HG03469 (cell line): ENCODE results near the gene ZNF367.
"Not testable (repeated sequence)": the region's sequence is repeated elsewhere in the genome, so short reads cannot be mapped to it uniquely, and the experiment has no call there.

Experiments used
- ATAC-seq: cut with Tn5 transposase; IDR thresholded peaks from one replicate; pipeline ENCODE4 v1.9.1; 2021; ENCODE audit warnings: mild to moderate bottlenecking, moderate library complexity, moderate number of reproducible peaks; ENCODE audit not compliant: unreplicated experiment

Gene ZNF367

DNA sequence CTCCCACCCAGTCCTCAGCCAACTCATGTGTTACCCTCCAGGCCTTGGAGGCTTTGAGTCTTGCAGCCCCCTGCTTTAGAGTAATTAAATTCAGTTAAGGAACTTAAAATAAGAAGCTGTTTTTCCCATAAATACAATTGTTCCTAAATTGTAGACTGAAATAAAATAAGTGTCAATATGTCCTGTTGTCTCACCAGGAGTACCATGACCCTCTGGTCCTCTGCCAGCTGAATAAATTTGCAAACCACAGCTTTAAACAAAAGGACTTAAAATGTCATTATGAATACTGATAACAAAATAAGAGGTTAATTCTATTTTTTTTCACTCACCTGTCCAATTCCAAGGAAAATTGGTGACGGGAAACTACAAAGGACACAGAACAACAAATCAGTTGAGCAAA is 50.2 kb downstream of the ZNF367 start:
- no peak for ATAC-seq

DNA sequence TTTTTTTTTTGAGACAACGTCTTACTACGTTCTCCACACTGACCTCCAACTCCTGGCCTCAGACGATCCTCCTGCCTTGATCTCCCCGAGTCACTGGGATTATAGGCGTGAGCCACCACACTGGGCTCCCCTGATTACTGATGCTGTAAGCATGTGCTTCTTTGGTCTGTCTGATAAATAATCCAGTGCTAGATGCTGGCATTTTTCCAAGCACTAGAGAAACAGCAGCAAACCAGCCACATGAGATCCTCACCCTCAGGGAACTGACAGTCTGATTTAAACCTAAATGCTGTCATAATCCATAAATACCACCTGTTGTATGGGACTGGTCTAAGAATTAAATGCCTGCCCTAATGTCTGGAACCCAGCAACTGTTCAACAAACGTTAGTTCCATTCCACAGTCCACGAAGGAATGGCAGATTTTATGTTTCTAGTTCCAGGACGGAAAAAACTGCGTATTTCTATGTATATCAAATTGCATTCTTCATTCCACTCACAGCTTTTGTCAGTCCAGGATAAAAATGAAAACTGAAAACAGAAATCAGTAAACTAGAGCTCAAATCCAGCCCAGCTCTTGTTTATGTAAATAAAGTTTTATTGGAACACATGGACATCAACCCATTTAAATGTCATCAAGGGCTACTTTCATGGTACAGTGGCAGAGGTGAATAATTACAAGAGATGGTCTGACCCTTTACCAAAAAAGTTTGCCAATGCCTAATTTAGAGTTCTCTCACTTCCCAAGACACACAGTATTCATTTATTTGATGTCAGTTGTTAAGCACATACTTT is 54.8 kb downstream of the ZNF367 start:
- ATAC-seq, result no peak

DNA sequence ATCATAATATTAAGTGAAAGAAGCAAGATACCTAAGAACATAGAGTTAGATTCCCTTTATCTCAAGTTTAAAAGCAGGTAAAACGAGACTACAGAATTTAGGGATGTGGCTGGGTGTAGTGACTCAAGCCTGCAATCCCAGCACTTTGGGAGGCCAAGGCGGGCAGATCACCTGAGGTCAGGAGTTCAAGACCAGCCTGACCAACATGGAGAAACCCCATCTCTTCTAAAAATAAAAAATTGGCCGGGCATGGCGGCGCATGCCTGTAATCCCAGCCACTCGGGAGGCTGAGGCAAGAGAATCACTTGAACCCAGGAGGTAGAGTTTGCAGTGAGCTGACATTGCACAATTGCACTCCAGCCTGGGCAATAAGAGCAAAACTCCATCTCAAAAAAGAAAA is 56.1 kb downstream of the ZNF367 start:
- ATAC-seq, result not testable (repeated sequence)

DNA sequence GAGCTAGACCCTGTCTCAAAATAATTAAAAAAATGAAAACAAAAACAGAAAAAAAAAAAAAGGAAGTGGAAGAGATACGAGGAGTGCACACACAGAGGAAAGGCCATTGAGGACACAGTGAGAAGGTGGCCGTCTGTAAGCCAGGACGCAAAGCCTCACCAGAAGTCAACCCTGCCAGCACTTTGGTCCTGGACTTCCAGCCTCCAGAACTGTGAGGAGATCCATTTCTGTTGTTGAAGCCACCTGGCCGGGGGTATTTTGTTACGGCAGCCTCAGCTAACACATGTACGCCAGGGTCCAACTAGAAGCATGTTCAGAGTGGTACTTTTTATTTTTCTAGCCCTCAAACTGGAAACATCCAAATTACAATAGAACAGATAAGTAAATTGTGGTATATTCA is 56.5 kb downstream of the ZNF367 start:
- ATAC-seq, result no peak

DNA sequence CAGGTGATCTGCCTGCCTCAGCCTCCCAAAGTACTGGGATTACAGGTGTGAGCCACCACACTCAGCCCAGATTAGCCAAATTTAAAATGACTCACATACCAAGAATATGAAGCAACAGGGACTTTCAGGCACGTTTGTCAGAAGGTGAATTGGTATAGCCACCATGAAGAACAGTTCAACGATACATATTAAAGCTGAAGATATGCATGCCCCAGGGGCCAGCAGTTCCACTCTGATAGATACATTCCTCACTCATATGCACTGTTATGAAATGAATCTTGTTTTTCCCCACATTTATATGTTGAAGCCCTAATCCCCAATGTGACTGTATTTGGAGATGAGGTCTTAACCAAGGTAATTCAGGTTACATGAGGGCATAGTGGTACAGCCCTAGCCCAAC is 57.2 kb downstream of the ZNF367 start:
- no peak for ATAC-seq

DNA sequence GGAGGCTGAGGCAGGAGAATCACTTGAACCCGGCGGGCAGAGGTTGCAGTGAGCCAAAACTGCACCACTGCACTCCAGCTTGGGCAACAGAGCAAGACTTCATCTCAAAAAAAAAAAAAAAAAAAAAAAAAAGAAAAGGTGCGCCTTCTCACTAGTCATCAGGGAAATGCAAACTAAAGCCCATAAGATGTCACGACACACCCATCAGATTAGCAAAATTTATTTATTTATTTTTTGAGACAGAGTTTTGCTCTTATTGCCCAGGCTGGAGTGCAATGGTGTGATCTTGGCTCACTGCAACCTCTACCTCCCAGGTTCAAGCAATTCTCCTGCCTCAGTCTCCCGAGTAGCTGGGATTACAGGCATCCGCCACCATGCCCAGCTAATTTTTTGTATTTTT is 57.6 kb downstream of the ZNF367 start:
- not testable (repeated sequence) for ATAC-seq

DNA sequence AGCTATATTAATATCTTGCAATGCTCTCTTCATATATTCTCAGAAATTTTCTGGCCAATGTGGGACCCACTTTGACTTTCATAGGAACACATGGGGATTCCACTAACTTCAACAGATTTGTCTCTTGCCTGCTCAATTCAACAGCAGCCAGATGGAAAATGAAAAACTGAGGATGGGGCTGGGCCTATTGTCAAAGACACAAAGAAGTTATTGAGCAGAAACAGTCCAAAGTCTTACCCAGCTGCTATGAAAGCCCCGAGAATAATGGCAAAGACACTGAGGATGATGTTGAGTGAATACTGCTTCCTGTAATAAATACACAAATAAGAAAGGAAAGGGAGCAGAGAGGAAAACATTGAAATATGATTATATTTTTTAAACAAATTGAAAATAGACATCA is 67.3 kb downstream of the ZNF367 start:
- ATAC-seq, result no peak

DNA sequence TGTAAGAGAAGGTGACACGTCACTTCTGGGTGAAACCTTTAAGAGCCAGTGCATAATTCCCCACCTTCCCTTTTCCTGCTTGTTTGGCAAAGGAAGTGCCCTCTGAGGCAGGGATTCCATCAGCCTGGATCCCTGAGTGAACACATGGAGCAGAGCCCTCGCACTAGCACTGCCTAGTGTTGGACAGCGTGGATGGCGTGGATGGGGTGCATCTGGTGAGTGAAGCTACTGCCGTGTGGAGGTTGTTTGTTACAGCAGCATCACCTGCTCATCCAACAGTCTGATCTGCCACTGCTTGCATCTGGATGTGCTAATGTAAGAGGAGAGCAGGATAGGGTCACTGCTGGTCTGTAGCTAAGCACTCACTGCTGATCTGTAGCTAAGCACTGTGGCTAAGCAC is 69.9 kb downstream of the ZNF367 start:
- ATAC-seq, result no peak

DNA sequence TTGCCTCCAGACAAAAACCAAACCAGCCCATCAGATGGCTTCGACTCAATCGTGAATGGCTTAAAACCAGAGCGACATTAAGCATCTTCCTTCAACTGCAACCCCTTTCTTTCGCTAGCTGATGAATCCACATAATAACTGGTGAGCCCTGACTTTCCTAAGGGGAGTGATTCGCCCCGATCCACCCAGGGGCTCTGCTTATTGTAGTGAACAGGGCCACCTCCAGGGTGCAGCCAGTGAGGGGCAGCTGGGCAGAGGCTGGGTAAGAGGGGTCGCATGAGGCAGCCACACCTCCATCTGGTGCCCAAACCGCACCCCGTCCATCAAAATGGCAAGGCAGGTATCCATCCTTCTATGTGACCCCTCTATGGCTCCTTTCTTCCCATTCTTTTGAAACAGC is 72.6 kb downstream of the ZNF367 start:
- ATAC-seq, result no peak

DNA sequence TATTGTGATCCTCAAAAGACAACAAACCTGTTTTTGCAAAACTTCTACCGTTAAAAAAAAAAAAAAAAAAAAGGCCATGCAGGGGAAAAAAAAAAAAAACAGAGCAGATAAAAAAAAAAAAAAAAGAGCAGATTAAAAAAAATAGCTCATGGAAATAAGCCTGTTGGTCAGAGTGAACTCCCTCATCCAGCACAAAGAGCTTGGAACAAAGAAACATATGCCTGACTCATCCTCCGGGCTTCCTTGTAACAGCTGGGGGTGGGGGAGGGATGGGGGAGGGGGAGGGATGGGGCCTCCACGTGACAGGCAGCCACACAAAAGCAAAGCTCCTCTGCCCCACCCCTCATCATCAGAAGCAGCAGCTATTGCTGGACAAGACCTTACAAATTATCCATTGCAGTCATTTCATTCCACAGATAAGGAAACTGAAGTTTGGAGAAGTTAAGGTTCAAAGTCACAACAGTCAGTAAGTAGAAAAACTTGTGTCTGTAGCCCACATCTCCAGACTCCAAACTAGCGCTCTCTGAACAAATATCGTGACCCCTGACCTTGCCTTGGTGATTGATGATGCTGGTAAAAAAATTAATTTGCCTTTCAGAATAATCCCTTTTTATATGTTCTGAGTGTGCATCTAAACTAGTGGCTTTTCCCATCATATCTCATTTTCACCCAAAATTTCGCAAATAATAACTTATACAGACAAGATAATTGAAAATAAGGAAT is 73.6 kb downstream of the ZNF367 start:
- no peak for ATAC-seq

DNA sequence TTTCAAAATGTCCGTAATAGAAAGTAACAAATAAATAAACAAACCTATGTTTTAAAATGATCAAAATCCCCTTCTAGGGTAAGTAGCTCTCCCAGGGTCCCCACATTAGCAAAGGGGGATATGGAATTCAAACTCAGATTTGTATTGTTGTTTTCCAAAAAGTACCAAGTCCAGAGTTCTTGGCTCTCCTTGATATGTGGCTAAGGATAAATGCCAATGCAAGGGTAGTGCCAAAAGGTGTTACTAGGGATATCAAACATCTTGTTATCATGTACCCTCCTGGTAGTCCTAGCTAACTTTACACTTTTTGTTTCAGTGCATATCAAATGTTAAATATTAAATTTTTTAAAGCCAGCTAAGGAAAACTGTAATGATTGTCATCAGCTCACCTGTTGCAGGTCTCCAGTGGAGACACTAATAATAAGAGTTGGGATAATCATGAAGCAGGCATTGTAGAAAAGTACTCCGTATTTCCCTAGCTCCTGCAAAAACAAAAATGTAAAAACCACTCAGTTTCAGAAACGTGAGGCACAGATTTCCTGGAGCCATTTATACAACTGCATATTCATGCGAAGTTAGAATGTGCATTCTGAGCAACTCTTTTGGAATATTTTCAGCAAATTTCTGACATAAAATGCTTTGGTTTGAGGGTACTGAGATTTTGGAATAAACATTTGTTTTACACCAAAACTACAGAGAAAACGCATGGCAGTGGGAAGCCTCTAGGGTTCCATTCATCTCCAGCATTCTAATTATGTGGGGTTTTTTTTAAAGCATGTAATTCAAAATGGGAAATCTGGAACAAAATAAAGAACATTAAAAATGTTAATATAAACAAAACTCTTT is 74.4 kb downstream of the ZNF367 start:
- ATAC-seq, result no peak

DNA sequence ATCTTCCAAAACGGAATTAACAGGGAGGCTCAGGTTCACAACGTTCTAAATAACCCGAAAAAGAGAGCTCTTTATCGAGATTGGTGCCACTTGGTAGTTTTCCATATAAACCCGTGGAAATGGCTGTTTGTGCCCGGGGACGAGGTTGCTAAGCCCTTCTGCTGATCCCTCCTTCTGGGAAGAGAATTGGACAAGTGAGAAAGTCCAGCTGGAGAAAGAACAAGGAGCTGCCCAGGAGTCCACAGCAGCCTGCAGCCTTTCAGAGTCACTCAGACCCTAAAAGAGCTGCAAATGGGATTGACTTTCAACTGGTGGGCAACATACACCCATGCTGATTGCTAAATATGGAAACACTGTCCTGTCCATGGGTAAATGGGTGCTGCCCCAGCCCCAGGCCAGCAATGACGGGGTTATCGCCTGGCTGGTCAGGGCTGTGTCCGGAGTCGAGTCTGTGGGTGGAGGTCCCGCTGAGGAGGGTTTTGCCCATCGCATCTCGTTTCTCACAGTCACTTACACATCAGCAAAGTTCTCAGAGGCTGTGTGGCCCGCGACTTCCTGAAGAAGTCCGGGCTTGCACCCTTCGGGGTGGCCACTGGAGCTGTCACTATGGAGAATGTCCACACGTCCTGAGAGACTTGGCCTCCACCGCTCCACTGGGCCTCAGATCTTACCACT is 75.5 kb downstream of the ZNF367 start:
- no peak for ATAC-seq

DNA sequence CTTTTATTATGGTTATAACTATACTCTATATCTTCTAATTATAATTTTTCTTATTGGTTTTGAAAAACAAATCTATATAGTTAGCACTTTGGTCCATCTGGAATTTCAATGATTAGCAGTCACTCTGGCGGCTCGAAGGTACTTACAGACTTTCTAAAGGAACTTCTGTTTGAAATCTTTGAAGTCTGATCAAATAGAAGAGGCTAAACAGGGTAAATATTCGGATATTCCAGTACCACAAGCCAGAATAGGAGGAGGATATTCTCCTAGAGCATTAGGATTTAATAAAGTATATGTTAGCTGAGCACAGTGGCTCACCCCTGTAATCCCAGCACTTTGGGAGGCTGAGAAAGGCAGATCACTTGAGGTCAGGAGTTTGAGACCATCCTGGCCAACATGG is 77.5 kb downstream of the ZNF367 start:
- ATAC-seq, result no peak

DNA sequence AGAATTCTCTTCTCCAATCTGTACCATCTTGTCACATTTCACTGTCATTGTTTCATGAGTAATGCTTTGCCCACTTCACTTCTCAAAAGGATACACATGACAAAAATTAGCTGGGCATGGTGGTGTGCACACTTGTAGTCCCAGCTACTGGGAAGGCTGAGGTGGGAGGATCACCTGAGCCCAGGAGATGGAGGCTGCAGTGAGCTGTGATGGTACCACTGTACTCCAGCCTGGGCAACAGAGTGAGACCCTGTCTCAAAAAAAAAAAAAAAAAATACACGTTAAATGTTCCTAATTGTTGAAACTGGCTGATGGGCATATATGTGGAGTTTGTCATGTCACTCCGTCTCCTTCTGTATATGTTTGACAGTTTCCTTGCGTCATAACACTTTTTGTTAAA is 79.9 kb downstream of the ZNF367 start:
- ATAC-seq, result no peak
